Measurements from ENCODE around the gene GNAZ.
"Not testable (repeated sequence)": the region's sequence is repeated elsewhere in the genome, so short reads cannot be mapped to it uniquely, and the experiment has no call there.

Gene GNAZ

GRCh38 chr22:23129149-23129548 lies 58.8 kb downstream of the GNAZ start:
- DNase-seq (ENCODE audit: extremely low read depth in 1 of 2, low read depth in 1 of 2) = no peak

GRCh38 chr22:23130697-23131096 lies 60.4 kb downstream of the GNAZ start:
- DNase-seq (ENCODE audit: extremely low read depth in 1 of 2, low read depth in 1 of 2) = no peak

GRCh38 chr22:23131931-23132330 lies 61.6 kb downstream of the GNAZ start:
- DNase-seq (ENCODE audit: extremely low read depth in 1 of 2, low read depth in 1 of 2) = no peak

GRCh38 chr22:23132376-23133091 lies 62.2 kb downstream of the GNAZ start:
- no peak for DNase-seq (ENCODE audit: extremely low read depth in 1 of 2, low read depth in 1 of 2)

- no peak for DNase-seq (ENCODE audit: extremely low read depth in 1 of 2, low read depth in 1 of 2)
Measured at GRCh38 chr22:23133922-23134321, 63.6 kb downstream of the GNAZ start.

- DNase-seq (ENCODE audit: extremely low read depth in 1 of 2, low read depth in 1 of 2) = not testable (repeated sequence)
Measured at GRCh38 chr22:23136991-23137390, 66.7 kb downstream of the GNAZ start.

- DNase-seq (ENCODE audit: extremely low read depth in 1 of 2, low read depth in 1 of 2) = no peak
Measured at GRCh38 chr22:23137468-23137867, 67.1 kb downstream of the GNAZ start.

- DNase-seq (ENCODE audit: extremely low read depth in 1 of 2, low read depth in 1 of 2) = peak in 1 of 2 donors; percentile 22
Measured at GRCh38 chr22:23137905-23138561, 67.7 kb downstream of the GNAZ start.

- no peak for DNase-seq (ENCODE audit: extremely low read depth in 1 of 2, low read depth in 1 of 2)
Measured at GRCh38 chr22:23138584-23139435, 68.5 kb downstream of the GNAZ start.

- DNase-seq (ENCODE audit: extremely low read depth in 1 of 2, low read depth in 1 of 2) = no peak
Measured at GRCh38 chr22:23140385-23140784, 70.1 kb downstream of the GNAZ start.

GRCh38 chr22:23142546-23143105 lies 72.3 kb downstream of the GNAZ start:
- no peak for DNase-seq (ENCODE audit: extremely low read depth in 1 of 2, low read depth in 1 of 2)

GRCh38 chr22:23143119-23143518 lies 72.8 kb downstream of the GNAZ start:
- no peak for DNase-seq (ENCODE audit: extremely low read depth in 1 of 2, low read depth in 1 of 2)

GRCh38 chr22:23144432-23144831 lies 74.1 kb downstream of the GNAZ start:
- DNase-seq (ENCODE audit: extremely low read depth in 1 of 2, low read depth in 1 of 2) = no peak

- peak; percentile 66 to 84 for DNase-seq (ENCODE audit: extremely low read depth in 1 of 2, low read depth in 1 of 2)
Measured at GRCh38 chr22:23144932-23145877, 74.9 kb downstream of the GNAZ start, which contains the start of gene RAB36. Gene RAB36 (plus strand): TSS chr22:23145477. CDS start chr22:23146617, 1,140 bp downstream.

GRCh38 chr22:23145878-23146470 lies 75.7 kb downstream of the GNAZ start:
- no peak for DNase-seq (ENCODE audit: extremely low read depth in 1 of 2, low read depth in 1 of 2)

- no peak for DNase-seq (ENCODE audit: extremely low read depth in 1 of 2, low read depth in 1 of 2)
Measured at GRCh38 chr22:23146478-23147205, 76.3 kb downstream of the GNAZ start.

GRCh38 chr22:23147617-23148387 lies 77.5 kb downstream of the GNAZ start:
- no peak for DNase-seq (ENCODE audit: extremely low read depth in 1 of 2, low read depth in 1 of 2)

GRCh38 chr22:23149743-23150238 lies 79.5 kb downstream of the GNAZ start:
- DNase-seq (ENCODE audit: extremely low read depth in 1 of 2, low read depth in 1 of 2) = no peak
